Astrocyte (in vitro differentiated cells and primary cell): ENCODE data around the gene MED27.

ENCODE experiments used
- CTCF ChIP-seq: IDR thresholded peaks from 2 replicates; pipeline ENCODE4 v1.5.1; 2011; ENCODE audit warnings: low read depth, mild to moderate bottlenecking, inconsistent platforms, low read length, moderate library complexity; ENCODE audit not compliant: insufficient read depth
- EZH2 ChIP-seq: IDR thresholded peaks from 2 replicates; pipeline ENCODE4 v1.6.1; 2012; ENCODE audit warnings: mild to moderate bottlenecking, low read length, inconsistent platforms; ENCODE audit not compliant: insufficient read depth

GRCh38 chr9:131910572-131910971 lies 169.1 kb downstream of the MED27 start:
- TF ChIP-seq CTCF (no peak), EZH2 (no peak)
